Astrocyte of the cerebellum (primary cell): ENCODE measurements around the gene NDUFS4.

Source experiments
- DNase-seq: peaks from one replicate; pipeline ENCODE4 v3.0.0-alpha.2; 2011; ENCODE audit warnings: low read depth
- H3K4me3 ChIP-seq: 2 replicates; pipeline ENCODE4 v1.5.1; 2011; ENCODE audit warnings: mild to moderate bottlenecking, low read depth, low read length, moderate library complexity
- CTCF ChIP-seq: IDR thresholded peaks from 2 replicates; pipeline ENCODE4 v1.5.1; 2012; ENCODE audit warnings: low read length, low read depth, moderate library complexity, mild to moderate bottlenecking; ENCODE audit errors: missing control alignments
- in situ Hi-C: cut with HindIII; loops from 2 replicates; pipeline ENCODE4 v1.10.0; 2017; ENCODE audit warnings: low sequenced_read_pairs

The NDUFS4 gene

GRCh38 chr5:53730943-53731342, 170.5 kb downstream of the NDUFS4 start:
- no peak for TF ChIP-seq CTCF
- DNase-seq: no peak
- H3K4me3 ChIP-seq: no peak overlapping the region
- in situ Hi-C loops: no loop called here
